ENCODE data around the gene CTDP1.

The CTDP1 gene

GRCh38 chr18:79687806-79688205, 8.2 kb downstream of the CTDP1 start:
- Histone ChIP-seq H3K79me2 (ENCODE audit: low read length) (peaks cover 83% of the 10 kb centered on the region), H3K36me3 (replicated peaks; ENCODE audit: insufficient read depth, low read length) (peaks cover 5% of the 10 kb centered on the region; the same call in 1 of the 2 replicates), H3K9ac (ENCODE audit: low read length) (no peak overlapping the region), H2AFZ (ENCODE audit: low read length) (no peak overlapping the region), H3K4me3 (ENCODE audit: low read length) (no peak overlapping the region), H3K27me3 (replicated peaks; ENCODE audit: insufficient read depth, low read length) (no peaks in the 10 kb centered on the region), H3K4me2 (ENCODE audit: low read depth, low read length) (no peak overlapping the region), H3K27ac (ENCODE audit: low read length) (no peak overlapping the region), H4K20me1 (ENCODE audit: insufficient read depth, low read length) (no peaks in the 10 kb centered on the region), H3F3A (ENCODE audit: insufficient read depth, low read length) (no peaks in the 10 kb centered on the region), H3K9me2 (replicated peaks; ENCODE audit: insufficient read depth, low read length) (no peaks in the 10 kb centered on the region), H3K4me1 (ENCODE audit: low read length) (no peaks in the 10 kb centered on the region), H3K9me3 (replicated peaks; ENCODE audit: insufficient read depth, low read length) (no peaks in the 10 kb centered on the region)
- no peak for TF ChIP-seq EZH2 (optimal IDR thresholded peaks at IDR 0.05; ENCODE audit: low read depth, low read length)
- DNase-seq = no peak

GRCh38 chr18:79690071-79690470, 10.5 kb downstream of the CTDP1 start:
- H2AFZ ChIP-seq (ENCODE audit: low read length) = no peak overlapping the region
- no peak overlapping the region for H3K4me3 ChIP-seq (ENCODE audit: low read length)
- H3K9me3 ChIP-seq (replicated peaks; ENCODE audit: insufficient read depth, low read length) = no peaks in the 10 kb centered on the region
- no peak overlapping the region for H3K27ac ChIP-seq (ENCODE audit: low read length)
- H3F3A ChIP-seq (ENCODE audit: insufficient read depth, low read length) = no peaks in the 10 kb centered on the region
- H3K4me2 ChIP-seq (ENCODE audit: low read depth, low read length) = no peak overlapping the region
- no peaks in the 10 kb centered on the region for H3K9me2 ChIP-seq (replicated peaks; ENCODE audit: insufficient read depth, low read length)
- no peak for DNase-seq
- H3K27me3 ChIP-seq (replicated peaks; ENCODE audit: insufficient read depth, low read length) = no peaks in the 10 kb centered on the region
- H3K4me1 ChIP-seq (ENCODE audit: low read length) = no peaks in the 10 kb centered on the region
- H3K36me3 ChIP-seq (replicated peaks; ENCODE audit: insufficient read depth, low read length) = no peaks in the 10 kb centered on the region; the same call in 1 of the 2 replicates
- no peak overlapping the region for H3K9ac ChIP-seq (ENCODE audit: low read length)
- peaks cover 73% of the 10 kb centered on the region for H3K79me2 ChIP-seq (ENCODE audit: low read length)
- TF ChIP-seq EZH2 (optimal IDR thresholded peaks at IDR 0.05; ENCODE audit: low read depth, low read length) (no peak), EZH2phosphoT487 (IDR thresholded peaks at IDR 0.05; ENCODE audit: low read length) (no peak), CTCF (IDR thresholded peaks at IDR 0.05; ENCODE audit: low read length) (no peak)
- no peaks in the 10 kb centered on the region for H4K20me1 ChIP-seq (ENCODE audit: insufficient read depth, low read length)

GRCh38 chr18:79690586-79691482, 11.2 kb downstream of the CTDP1 start:
- H3K9ac ChIP-seq (ENCODE audit: low read length) = no peak overlapping the region
- no peak overlapping the region for H3K4me3 ChIP-seq (ENCODE audit: low read length)
- no peak overlapping the region for H2AFZ ChIP-seq (ENCODE audit: low read length)
- H3K27me3 ChIP-seq (replicated peaks; ENCODE audit: insufficient read depth, low read length) = no peaks in the 10 kb centered on the region
- no peaks in the 10 kb centered on the region for H4K20me1 ChIP-seq (ENCODE audit: insufficient read depth, low read length)
- no peak overlapping the region for H3K27ac ChIP-seq (ENCODE audit: low read length)
- H3K4me1 ChIP-seq (ENCODE audit: low read length) = no peaks in the 10 kb centered on the region
- H3K4me2 ChIP-seq (ENCODE audit: low read depth, low read length) = no peak overlapping the region
- no peak for DNase-seq
- H3K79me2 ChIP-seq (ENCODE audit: low read length) = peaks cover 66% of the 10 kb centered on the region
- TF ChIP-seq EZH2phosphoT487 (IDR thresholded peaks at IDR 0.05; ENCODE audit: low read length) = no peak
- TF ChIP-seq EZH2 (optimal IDR thresholded peaks at IDR 0.05; ENCODE audit: low read depth, low read length) = no peak
- no peak for TF ChIP-seq CTCF (IDR thresholded peaks at IDR 0.05; ENCODE audit: low read length)
- H3K9me3 ChIP-seq (replicated peaks; ENCODE audit: insufficient read depth, low read length) = no peaks in the 10 kb centered on the region
- H3K9me2 ChIP-seq (replicated peaks; ENCODE audit: insufficient read depth, low read length) = no peaks in the 10 kb centered on the region
- H3K36me3 ChIP-seq (replicated peaks; ENCODE audit: insufficient read depth, low read length) = peaks cover 6% of the 10 kb centered on the region
- H3F3A ChIP-seq (ENCODE audit: insufficient read depth, low read length) = no peaks in the 10 kb centered on the region

GRCh38 chr18:79692056-79692455, 12.5 kb downstream of the CTDP1 start:
- Histone ChIP-seq H3K4me1 (ENCODE audit: low read length) (no peaks in the 10 kb centered on the region), H3K27ac (ENCODE audit: low read length) (no peak overlapping the region), H3K4me2 (ENCODE audit: low read depth, low read length) (no peak overlapping the region), H3K9ac (ENCODE audit: low read length) (no peak overlapping the region), H3K27me3 (replicated peaks; ENCODE audit: insufficient read depth, low read length) (no peaks in the 10 kb centered on the region), H2AFZ (ENCODE audit: low read length) (no peak overlapping the region), H3K9me3 (replicated peaks; ENCODE audit: insufficient read depth, low read length) (no peaks in the 10 kb centered on the region), H4K20me1 (ENCODE audit: insufficient read depth, low read length) (no peaks in the 10 kb centered on the region), H3F3A (ENCODE audit: insufficient read depth, low read length) (no peaks in the 10 kb centered on the region), H3K79me2 (ENCODE audit: low read length) (peaks cover 57% of the 10 kb centered on the region), H3K36me3 (replicated peaks; ENCODE audit: insufficient read depth, low read length) (peaks cover 10% of the 10 kb centered on the region), H3K9me2 (replicated peaks; ENCODE audit: insufficient read depth, low read length) (no peaks in the 10 kb centered on the region), H3K4me3 (ENCODE audit: low read length) (no peak overlapping the region)
- no peak for TF ChIP-seq EZH2 (optimal IDR thresholded peaks at IDR 0.05; ENCODE audit: low read depth, low read length)
- no peak for TF ChIP-seq EZH2phosphoT487 (IDR thresholded peaks at IDR 0.05; ENCODE audit: low read length)
- TF ChIP-seq CTCF (IDR thresholded peaks at IDR 0.05; ENCODE audit: low read length) = no peak
- no peak for DNase-seq

Data from MM.1S (cell line).